PC-3 (cell line): ENCODE data around the gene BACH2. TPM values are rescaled to one million over a fixed set of nuclear protein-coding genes. Genes with fewer than 3 reads are reported as not detected.

Experiments used
- ATAC-seq: fragments of 200-7000 bp; cut with Tn5 transposase; 2 replicates; pipeline ENCODE4 v1.9.1; 2020; ENCODE audit warnings: mild to moderate bottlenecking, moderate library complexity
- BruUV-seq: library from RNA; stranded (reverse); fragments of 400-500 nt; replicated peaks from 2 replicates; lab custom pipeline; 2021; lab: Mats Ljungman, UMichigan
- CTCF ChIA-PET: fragments of 300-600 bp; sonication (Branson Sonifier 250); formaldehyde crosslinking; loops from one replicate; lab custom pipeline; 2022; ENCODE audit warnings: antibody characterized with exemption; lab: Charles Lee
- POLR2A ChIA-PET: fragments of 300-600 bp; sonication (Branson Sonifier 250); formaldehyde crosslinking; loops from one replicate; lab custom pipeline; 2022; ENCODE audit warnings: antibody characterized with exemption; ENCODE audit not compliant: unreplicated experiment; lab: Charles Lee
- DNase-seq: peaks from one replicate; pipeline ENCODE4 v3.0.0-alpha.2; 2015
- H2AFZ ChIP-seq: fragments of 300-600 bp; sonication (generic); 2 replicates; pipeline ENCODE4 v1.6.0; 2016; ENCODE audit warnings: antibody characterized with exemption, low read length
- H3F3A ChIP-seq: fragments of 300-600 bp; sonication (generic); one replicate; pipeline ENCODE4 v1.6.0; 2017; ENCODE audit warnings: antibody characterized with exemption, low read length, control low read depth, mild to moderate bottlenecking; ENCODE audit not compliant: unreplicated experiment
- H3K27ac ChIP-seq: fragments of 300-600 bp; sonication (generic); 2 replicates; pipeline ENCODE4 v1.5.1; 2016; ENCODE audit warnings: mild to moderate bottlenecking, low read length
- H3K27me3 ChIP-seq: fragments of 300-600 bp; sonication (generic); 2 replicates; pipeline ENCODE4 v1.6.1; 2016; ENCODE audit warnings: low read length, mixed read lengths
- H3K36me3 ChIP-seq: fragments of 300-600 bp; sonication (generic); 2 replicates; pipeline ENCODE4 v1.6.1; 2016; ENCODE audit warnings: low read depth, mixed run types, low read length, mixed read lengths
- H3K4me1 ChIP-seq: fragments of 300-600 bp; sonication (generic); 2 replicates; pipeline ENCODE4 v1.5.1; 2016; ENCODE audit warnings: low read length; ENCODE audit not compliant: insufficient read depth
- H3K4me2 ChIP-seq: fragments of 300-600 bp; sonication (generic); 2 replicates; pipeline ENCODE4 v1.6.0; 2016; ENCODE audit warnings: low read length
- H3K4me3 ChIP-seq: fragments of 300-600 bp; sonication (generic); 2 replicates; pipeline ENCODE4 v1.5.1; 2016; ENCODE audit warnings: mild to moderate bottlenecking, low read length, mixed read lengths
- H3K79me2 ChIP-seq: fragments of 300-600 bp; sonication (generic); 2 replicates; pipeline ENCODE4 v1.6.1; 2017; ENCODE audit warnings: low read length, mixed read lengths
- H3K9ac ChIP-seq: fragments of 300-600 bp; sonication (generic); 2 replicates; pipeline ENCODE4 v1.6.0; 2016; ENCODE audit warnings: mild to moderate bottlenecking, low read length
- H3K9me2 ChIP-seq: fragments of 300-600 bp; sonication (generic); replicated peaks from 2 replicates; pipeline ENCODE4 v1.6.1; 2016; ENCODE audit warnings: mixed run types, low read length, mixed read lengths
- H3K9me3 ChIP-seq: fragments of 300-600 bp; sonication (generic); 2 replicates; pipeline ENCODE4 v1.6.1; 2016; ENCODE audit warnings: low read length, mixed read lengths
- H4K20me1 ChIP-seq: fragments of 300-600 bp; sonication (generic); 2 replicates; pipeline ENCODE4 v1.6.1; 2016; ENCODE audit warnings: low read length, mixed read lengths
- CTCF ChIP-seq: fragments of 300-600 bp; sonication (generic); conservative IDR thresholded peaks from 2 replicates; pipeline ENCODE4 v1.5.1; 2017; ENCODE audit warnings: antibody characterized with exemption, low read depth, mild to moderate bottlenecking, low read length
- EZH2 ChIP-seq: fragments of 300-600 bp; sonication (generic); IDR thresholded peaks from one replicate; pipeline ENCODE4 v1.6.1; 2017; ENCODE audit warnings: antibody characterized with exemption, mild to moderate bottlenecking, low read length; ENCODE audit not compliant: unreplicated experiment
- EZH2phosphoT487 ChIP-seq: fragments of 300-600 bp; sonication (generic); IDR thresholded peaks from 2 replicates; pipeline ENCODE4 v1.6.1; 2018; ENCODE audit warnings: mild to moderate bottlenecking, antibody characterized with exemption, low read length, borderline replicate concordance
- intact Hi-C: fragments of 100-400 bp; cut with micrococcal nuclease; formaldehyde crosslinking; loops from 2 replicates; pipeline ENCODE4 v1.9.0; 2023
- total RNA-seq: library from RNA; depleted of rRNA; stranded (reverse); fragments of >200 nt; gene quantifications from 2 replicates; pipeline ENCODE4 v1.2.3, GENCODE V29; 2014

BACH2 gene
- total RNA-seq, 1 experiment from 2014 or later = 7.0 TPM

- intact Hi-C loops = loop anchor here (5.0 kb wide), 1 partner anchor 34 kb away; no protein-coding TSS in a partner anchor
- no peaks in the 10 kb centered on the region for H3F3A ChIP-seq
- H3K4me1 ChIP-seq = peaks cover 11% of the 10 kb centered on the region; the same call in 1 of the 2 replicates
- no peaks in the 10 kb centered on the region for H3K9me2 ChIP-seq
- H2AFZ ChIP-seq = no peak overlapping the region
- CTCF ChIA-PET = no interaction called here
- DNase-seq (no peak), ATAC-seq (no peak)
- no peaks in the 10 kb centered on the region for H3K79me2 ChIP-seq
- no peaks in the 10 kb centered on the region for H3K27me3 ChIP-seq
- TF ChIP-seq CTCF (no peak), EZH2phosphoT487 (no peak), EZH2 (no peak)
- no peak overlapping the region for H3K4me3 ChIP-seq
- peak overlapping the region; percentile 18; the same call in 1 of the 2 replicates for H3K27ac ChIP-seq
- H3K9ac ChIP-seq = no peak overlapping the region
- H3K4me2 ChIP-seq = no peak overlapping the region
- H3K9me3 ChIP-seq = no peaks in the 10 kb centered on the region
- no peaks in the 10 kb centered on the region for H4K20me1 ChIP-seq
- H3K36me3 ChIP-seq = no peaks in the 10 kb centered on the region
- POLR2A ChIA-PET = no interaction called here
- no TSS peak for BruUV-seq
Observed at GRCh38 chr6:90251295-90251992, 45.2 kb downstream of the BACH2 start.

GRCh38 chr6:90250405-90250804 is 46.2 kb downstream of the BACH2 start:
- Histone ChIP-seq H3K27ac (no peak overlapping the region), H4K20me1 (no peaks in the 10 kb centered on the region), H3K36me3 (no peaks in the 10 kb centered on the region), H3K4me2 (no peak overlapping the region), H3K4me1 (0 out of 2 replicates have a peak, but pooled peaks cover 7% of the 10 kb centered on the region), H3K4me3 (no peak overlapping the region), H3K9ac (no peak overlapping the region), H3F3A (no peaks in the 10 kb centered on the region), H2AFZ (no peak overlapping the region), H3K27me3 (no peaks in the 10 kb centered on the region), H3K79me2 (no peaks in the 10 kb centered on the region), H3K9me2 (no peaks in the 10 kb centered on the region), H3K9me3 (no peaks in the 10 kb centered on the region)
- ChIA-PET CTCF (no interaction called here), POLR2A (no interaction called here)
- no TSS peak for BruUV-seq
- no peak for DNase-seq
- intact Hi-C loops = loop anchor here (5.0 kb wide), 1 partner anchor 33 kb away; no protein-coding TSS in a partner anchor
- TF ChIP-seq EZH2phosphoT487 (no peak), CTCF (no peak), EZH2 (no peak)
- no peak for ATAC-seq

GRCh38 chr6:90249458-90249857 is 47.2 kb downstream of the BACH2 start:
- H2AFZ ChIP-seq = no peak overlapping the region
- H3K36me3 ChIP-seq = no peaks in the 10 kb centered on the region
- no peaks in the 10 kb centered on the region for H3K9me2 ChIP-seq
- H4K20me1 ChIP-seq = no peaks in the 10 kb centered on the region
- no peak for DNase-seq
- H3K4me2 ChIP-seq = no peak overlapping the region
- H3K27ac ChIP-seq = peak overlapping the region; percentile 59
- no peak overlapping the region for H3K9ac ChIP-seq
- no peaks in the 10 kb centered on the region for H3K27me3 ChIP-seq
- POLR2A ChIA-PET = no interaction called here
- TF ChIP-seq EZH2 (no peak), CTCF (no peak), EZH2phosphoT487 (no peak)
- 0 out of 2 replicates have a peak, but pooled peaks cover 7% of the 10 kb centered on the region for H3K4me1 ChIP-seq
- CTCF ChIA-PET = no interaction called here
- H3K4me3 ChIP-seq = no peak overlapping the region
- ATAC-seq = no peak
- intact Hi-C loops = no loop called here
- no peaks in the 10 kb centered on the region for H3K9me3 ChIP-seq
- no peaks in the 10 kb centered on the region for H3K79me2 ChIP-seq
- no TSS peak for BruUV-seq
- no peaks in the 10 kb centered on the region for H3F3A ChIP-seq
